ENCODE data around the gene ENG.

The ENG gene

DNA sequence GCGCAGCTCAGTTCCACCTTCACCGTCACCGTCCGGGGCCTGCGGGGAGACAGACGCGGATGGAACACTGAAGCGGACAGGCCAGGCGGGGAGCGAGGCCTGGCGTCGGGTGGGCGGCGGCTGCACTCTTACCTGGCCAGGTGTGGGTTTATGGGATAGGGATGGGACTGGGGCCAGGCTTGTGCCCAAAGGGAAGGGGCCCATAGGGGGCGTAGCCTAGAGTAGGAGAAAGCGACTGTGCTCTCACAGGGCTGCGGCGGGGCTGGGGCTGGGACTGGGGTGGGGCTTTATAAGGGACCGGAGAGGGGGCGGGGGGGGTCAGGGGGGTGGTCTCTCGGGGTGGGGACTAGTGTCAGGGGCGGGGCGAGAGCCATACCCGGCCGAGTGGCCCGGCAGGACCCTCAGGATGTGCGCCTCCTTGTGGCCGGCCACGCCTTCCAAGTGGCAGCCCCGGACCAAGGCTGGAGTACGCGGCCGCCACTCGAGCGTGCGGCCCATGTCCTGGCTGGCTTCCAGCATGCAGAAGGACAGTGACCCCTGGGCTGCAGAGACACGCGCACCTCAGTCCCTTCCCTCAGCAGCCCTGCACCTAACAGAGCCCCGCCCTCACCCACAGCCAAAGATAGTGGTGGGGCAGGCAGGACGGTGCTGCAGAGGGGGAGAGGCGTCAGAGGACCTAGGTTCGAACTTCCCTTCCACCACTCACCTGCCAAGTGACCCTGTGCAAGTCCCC, 29.0 kb downstream of the ENG start:
- no peak for DNase-seq
- in situ Hi-C loops (cut with MboI; ENCODE audit: low pct_unique_long_range_greater_than_20kb, low sequenced_read_pairs): no loop called here

DNA sequence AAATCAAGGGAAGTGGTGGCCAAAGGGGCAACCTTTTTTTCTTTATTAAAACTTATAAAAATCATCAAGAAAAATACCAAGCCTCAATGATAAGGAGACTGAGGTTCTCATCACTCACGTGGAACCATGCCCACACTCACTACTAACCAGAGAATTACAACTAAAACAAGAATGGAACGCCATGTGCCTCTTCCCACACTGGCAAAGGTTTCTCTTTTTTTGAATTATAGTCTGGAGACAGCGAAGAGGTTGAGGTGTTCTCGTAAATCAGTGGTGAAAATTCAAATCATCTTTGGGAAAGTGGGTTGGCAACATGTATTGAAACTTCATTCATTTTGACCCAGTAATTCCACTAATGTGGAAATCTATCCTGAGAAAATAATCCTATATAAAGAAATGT, 32.4 kb downstream of the ENG start:
- in situ Hi-C loops (cut with MboI; ENCODE audit: low pct_unique_long_range_greater_than_20kb, low sequenced_read_pairs): no loop called here
- no peak for DNase-seq

DNA sequence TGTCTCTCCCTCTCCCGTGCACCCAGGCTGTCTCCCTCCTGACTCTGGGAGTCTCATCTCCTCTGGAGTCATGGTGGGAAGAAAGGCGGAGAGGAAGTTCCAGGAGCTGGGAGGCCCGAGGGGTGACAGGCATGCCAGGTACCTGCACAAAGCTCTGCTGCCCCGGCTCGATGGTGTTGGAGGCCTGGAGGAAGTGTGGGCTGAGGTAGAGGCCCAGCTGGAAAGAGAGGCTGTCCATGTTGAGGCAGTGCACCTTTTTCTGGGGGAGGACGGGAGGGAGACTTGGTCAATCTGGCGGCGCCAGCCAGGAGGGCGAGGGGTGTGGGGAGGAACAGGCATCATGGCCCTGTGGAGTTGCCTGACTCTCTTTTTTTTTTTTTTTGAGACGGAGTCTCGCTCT, 35.9 kb downstream of the ENG start:
- in situ Hi-C loops (cut with MboI; ENCODE audit: low pct_unique_long_range_greater_than_20kb, low sequenced_read_pairs): no loop called here

DNA sequence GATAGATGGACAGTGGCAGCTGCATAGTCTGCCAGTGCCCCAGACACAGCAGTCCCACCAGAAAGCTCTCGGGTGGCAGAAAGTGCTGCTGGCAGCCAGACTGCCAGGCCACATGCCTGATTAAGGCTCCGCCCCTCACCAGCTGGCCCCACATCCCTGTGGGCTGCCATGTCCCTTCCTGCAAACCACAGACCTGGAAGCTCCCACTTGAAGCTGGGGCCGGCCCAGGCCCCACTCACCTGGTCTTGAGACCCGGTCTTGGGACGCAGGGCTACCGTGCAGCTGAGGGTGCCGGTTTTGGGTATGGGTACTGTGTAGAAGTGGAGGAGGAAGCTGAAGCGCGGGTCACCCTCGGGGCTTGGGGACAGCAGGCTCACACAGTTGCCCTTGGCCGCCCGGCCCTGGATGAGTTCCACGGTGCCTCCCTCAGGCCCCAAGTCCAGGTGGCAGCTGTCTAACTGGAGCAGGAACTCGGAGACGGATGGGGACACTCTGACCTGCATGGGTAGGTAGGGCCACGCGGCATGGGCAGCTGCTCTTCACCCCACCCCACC, 36.5 kb downstream of the ENG start:
- no peak for DNase-seq
- in situ Hi-C loops (cut with MboI; ENCODE audit: low pct_unique_long_range_greater_than_20kb, low sequenced_read_pairs): no loop called here

More for the DNA sequence above, 35.9 kb downstream of the ENG start:
- no peak for DNase-seq

DNA sequence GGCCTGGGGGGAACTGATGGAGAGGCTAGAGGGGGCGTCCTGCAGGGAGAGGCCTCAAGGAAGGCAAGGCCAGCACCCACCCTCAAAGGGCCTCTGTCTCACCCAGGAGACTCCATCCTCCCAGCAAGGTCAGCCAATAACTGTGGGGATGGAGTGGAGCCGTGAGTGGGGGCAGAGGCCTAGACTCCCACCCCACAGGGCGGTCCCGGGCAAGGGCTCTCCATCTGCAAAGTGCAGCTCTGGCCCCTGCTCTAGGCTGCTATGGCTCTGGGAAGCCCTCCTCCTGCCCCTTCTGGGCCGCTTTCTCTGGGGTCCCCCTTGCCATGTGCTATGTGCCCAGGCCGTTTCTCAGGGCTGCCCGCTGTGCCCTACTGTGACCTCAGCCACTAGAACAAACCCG, 37.7 kb downstream of the ENG start:
- in situ Hi-C loops (cut with MboI; ENCODE audit: low pct_unique_long_range_greater_than_20kb, low sequenced_read_pairs): no loop called here
- DNase-seq: no peak

DNA sequence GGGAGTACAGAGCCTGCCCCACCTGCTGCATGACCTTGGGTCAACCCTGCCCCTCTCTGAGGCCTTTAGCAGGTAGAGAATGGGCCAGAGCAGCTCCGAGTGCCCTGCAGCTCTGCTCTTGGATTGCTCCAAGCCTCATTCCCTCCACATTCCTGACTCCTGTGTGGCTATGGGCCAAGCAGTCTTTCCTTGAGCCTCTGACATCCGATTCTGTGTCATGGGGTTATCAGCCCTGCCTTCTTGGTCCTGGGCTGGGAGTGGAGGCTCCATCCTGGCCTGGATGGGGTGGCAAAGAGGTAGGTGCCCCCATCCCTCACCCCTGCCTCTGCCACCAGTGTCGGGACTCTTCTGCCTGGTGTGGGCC, 38.1 kb downstream of the ENG start:
- in situ Hi-C loops (cut with MboI; ENCODE audit: low pct_unique_long_range_greater_than_20kb, low sequenced_read_pairs): no loop called here
- no peak for DNase-seq

DNA sequence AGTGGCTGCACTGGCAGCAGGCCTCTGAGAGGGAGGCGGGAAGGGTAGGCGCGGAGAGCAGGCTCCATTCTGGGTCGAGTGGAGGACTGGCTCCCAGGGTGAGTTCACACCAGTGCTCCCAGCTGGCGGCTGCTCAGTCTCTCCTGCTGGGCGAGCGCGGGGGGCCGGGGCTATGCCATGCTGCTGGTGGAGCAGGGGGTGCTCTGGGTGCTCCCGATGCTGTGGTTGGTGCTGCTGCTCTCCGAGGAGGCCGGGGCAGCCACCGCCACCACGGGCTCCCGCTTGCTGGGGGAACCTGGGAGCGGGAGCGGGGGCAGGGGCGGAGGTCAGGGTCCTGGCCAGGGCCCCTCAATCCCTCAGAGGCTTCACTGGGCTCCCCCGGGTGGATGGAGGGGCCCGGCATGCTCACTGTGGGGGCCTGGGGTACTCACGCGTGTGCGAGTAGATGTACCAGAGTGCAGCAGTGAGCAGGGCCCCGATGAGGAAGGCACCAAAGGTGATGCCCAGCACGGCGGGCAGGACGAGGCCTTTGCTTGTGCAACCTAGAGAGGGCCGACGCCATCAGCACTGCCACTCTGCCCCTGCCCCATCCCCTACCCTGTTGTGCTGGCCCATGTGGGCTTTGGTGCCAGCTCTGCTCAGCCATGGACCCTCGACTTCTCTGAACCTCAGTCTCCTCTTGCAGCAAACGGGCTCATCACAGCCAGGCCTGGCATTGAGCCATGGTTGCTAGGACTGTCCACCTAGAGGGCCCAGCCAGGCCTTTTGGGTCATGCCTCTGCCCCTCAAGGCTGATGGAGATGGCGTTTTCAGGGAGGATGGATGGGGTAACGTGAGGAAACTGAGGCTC, 38.7 kb downstream of the ENG start:
- DNase-seq: no peak
- in situ Hi-C loops (cut with MboI; ENCODE audit: low pct_unique_long_range_greater_than_20kb, low sequenced_read_pairs): no loop called here

DNA sequence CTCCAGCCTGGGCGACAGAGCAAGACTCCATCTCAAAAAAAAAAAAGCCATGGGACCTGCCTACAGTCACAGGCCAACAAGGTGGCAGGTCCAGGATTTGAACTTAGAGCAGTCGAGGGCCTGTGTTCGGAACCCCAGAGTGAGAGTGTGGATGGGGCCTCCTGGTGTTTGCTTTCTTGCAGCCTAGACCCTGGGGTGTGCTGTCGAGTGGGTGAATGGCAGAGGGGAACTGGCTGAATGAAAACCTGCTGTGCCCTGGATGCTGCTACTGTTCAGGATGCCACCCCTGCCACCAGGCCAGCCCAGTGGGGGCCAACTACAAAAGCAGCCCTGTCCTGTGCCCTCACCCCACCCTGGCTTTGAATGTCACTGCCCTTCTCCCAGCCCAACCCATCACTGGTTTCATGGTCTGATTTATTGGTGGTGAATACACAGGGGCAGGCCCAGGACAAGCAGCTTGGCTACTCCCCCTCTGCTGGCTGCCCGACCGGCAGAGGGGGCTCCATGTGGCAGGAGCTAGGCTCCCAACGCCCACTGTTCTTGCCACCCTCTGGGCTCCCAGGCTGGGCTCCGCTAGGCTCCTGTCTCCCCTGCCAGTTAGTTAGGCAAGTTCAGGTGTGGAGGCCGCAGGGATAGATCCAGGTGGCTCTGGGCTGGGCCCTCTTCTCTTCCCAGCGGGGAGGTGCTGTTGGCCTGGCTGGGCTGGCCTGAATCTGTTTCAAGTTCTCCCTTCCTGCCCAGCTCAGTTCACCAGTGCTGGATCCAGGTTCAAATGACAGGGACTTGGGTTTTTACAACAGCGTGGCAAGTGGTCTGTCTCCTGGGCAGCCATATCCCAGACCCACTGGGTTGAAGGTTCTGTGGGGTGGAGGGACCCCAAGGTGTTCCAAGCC, 39.6 kb downstream of the ENG start:
- in situ Hi-C loops (cut with MboI; ENCODE audit: low pct_unique_long_range_greater_than_20kb, low sequenced_read_pairs): no loop called here
- DNase-seq: no peak

DNA sequence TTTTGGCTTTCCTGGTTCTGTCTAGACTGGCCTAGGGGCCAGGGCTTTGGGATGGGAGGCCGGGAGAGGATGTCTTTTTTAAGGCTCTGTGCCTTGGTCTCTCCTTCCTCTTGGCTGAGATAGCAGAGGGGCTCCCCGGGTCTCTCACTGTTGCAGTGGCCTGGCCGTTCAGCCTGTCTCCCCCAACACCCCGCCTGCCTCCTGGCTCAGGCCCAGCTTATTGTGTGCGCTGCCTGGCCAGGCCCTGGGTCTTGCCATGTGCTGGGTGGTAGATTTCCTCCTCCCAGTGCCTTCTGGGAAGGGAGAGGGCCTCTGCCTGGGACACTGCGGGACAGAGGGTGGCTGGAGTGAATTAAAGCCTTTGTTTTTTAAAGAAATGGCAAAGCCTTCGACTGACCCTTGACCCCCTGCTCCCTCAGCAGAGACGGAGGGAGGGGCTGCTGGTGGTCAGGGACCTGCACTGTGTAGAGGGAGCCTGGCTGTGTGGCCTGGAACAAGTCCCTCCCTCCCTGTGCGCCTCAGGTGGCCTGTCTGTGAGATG, 40.7 kb downstream of the ENG start:
- DNase-seq: no peak
- in situ Hi-C loops (cut with MboI; ENCODE audit: low pct_unique_long_range_greater_than_20kb, low sequenced_read_pairs): no loop called here

DNA sequence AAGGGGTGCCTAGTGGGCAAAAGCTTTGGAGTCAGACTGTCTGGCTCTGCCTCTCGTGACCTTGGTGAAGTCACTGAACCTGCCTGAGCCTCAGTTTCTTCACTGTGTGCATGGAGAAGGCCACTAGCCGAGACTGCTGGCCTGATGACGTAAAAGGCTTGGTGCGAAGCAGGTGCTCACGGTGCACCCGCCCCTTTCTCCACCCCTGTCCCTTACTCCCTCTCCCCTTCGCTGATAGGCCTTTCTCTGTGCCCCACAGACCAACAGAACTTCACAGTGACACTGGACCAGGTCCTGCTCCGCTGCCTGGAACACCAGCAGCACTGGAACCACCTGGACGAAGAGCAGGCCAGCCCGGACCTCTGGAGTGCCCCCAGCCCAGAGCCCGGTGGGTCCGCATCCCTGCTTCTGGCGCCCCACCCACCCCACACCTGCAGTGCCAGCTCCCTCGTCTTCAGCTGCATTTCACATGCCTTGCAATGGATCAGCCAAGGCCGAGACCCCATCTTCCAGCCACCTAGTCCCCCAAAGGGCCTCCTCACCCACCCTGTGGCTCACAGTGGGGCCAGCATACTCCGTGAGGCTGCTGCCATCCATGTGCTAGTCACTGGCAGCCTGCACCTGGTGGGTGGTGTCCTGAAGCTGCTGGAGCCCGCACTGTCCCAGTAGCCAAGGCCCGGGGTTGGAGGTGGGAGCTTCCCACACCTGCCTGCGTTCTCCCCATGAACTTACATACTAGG, 41.4 kb downstream of the ENG start:
- DNase-seq: no peak
- in situ Hi-C loops (cut with MboI; ENCODE audit: low pct_unique_long_range_greater_than_20kb, low sequenced_read_pairs): no loop called here

DNA sequence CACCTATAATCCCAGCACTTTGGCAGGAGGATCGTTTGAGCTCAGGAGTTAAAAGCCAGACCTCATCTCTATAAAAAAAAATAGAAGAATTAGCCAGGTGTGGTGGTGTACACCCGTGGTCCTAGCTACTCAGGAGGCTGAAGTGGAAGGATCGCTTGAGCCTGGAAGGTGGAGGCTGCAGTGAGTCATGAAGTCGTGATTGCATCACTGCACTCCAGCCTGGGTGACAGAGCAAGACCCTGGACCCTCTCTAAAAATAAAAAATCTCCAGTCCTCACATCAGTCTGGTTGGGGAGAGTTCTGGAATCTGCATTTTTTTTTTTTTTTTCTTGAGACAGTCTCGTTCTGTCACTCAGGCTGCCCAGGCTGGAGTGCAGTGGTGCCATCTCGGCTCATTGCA, 42.4 kb downstream of the ENG start:
- DNase-seq: no peak
- in situ Hi-C loops (cut with MboI; ENCODE audit: low pct_unique_long_range_greater_than_20kb, low sequenced_read_pairs): no loop called here

DNA sequence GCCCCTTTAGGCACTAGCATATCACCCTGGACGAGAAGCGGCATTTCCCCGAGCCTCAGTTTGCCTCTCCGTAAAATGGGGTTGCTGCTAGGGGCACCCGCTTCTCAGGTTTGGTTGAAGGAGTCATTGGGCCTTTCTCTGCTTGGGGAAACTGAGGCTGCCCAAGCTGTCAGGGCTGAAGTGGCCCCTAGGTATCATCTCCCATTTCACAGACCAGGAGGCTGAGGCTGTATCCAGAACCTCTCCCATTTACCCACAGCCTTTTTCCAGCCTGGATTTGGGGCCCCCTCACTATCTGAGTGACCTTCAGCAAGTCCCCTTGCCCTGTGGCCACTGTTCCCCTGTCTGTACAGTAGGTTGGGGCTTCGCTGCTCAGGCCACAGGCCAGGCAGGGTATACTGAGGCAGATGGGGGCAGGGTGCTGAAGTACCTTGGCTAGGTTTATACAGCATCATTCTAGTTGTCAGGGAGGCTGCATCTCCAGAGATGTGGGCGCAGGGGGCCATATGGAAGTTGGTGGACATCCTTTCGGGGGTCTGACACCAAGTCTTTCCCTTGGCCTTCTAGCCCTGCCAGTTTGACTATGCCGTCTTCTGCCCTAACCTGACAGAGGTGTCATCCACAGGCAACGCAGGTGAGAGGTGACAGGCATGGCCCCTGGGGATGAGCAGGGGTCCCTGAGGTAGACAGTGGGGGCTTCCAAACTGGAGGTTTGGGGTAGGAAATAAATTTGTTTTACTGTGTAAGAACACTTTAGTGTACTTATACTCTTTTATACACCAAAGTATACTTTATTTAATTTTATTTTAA, 43.9 kb downstream of the ENG start:
- no peak for DNase-seq
- in situ Hi-C loops (cut with MboI; ENCODE audit: low pct_unique_long_range_greater_than_20kb, low sequenced_read_pairs): no loop called here

DNA sequence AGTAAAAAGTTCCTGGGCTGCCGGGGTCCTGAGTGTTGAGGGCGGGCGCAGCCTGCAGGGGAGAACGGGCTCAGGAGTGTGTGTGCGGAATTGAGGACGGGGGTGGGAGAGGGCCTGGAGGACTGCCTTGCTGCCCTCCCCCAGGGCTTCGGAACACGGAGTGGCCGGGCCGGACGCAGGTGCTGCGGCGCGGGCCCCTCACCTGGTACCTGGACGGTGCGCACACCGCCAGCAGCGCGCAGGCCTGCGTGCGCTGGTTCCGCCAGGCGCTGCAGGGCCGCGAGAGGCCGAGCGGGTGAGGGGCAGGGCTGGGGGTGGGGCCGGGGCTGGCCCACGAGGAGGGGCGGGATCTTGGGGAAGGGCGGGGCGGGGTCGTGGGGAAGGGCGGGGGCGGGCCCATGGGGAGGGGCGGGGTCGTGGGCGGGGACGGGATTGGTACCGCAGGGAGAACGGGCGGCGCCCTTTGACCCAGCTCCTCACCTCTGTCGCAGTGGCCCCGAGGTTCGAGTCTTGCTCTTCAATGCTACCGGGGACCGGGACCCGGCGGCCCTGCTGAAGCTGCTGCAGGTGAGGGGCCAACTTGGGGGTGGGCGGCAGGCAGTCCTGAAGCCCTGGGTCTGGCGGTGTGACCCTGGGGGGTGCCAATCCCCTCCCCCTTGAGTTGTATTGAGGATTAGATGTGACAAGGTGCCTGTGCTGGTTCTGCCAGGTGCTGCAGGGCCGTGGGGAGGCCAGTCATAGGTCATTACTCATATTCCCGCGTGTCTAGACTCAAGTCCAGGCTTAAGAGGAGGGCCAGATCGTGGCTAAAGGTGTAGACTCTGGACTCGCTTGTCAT, 44.7 kb downstream of the ENG start:
- in situ Hi-C loops (cut with MboI; ENCODE audit: low pct_unique_long_range_greater_than_20kb, low sequenced_read_pairs): no loop called here
- no peak for DNase-seq

DNA sequence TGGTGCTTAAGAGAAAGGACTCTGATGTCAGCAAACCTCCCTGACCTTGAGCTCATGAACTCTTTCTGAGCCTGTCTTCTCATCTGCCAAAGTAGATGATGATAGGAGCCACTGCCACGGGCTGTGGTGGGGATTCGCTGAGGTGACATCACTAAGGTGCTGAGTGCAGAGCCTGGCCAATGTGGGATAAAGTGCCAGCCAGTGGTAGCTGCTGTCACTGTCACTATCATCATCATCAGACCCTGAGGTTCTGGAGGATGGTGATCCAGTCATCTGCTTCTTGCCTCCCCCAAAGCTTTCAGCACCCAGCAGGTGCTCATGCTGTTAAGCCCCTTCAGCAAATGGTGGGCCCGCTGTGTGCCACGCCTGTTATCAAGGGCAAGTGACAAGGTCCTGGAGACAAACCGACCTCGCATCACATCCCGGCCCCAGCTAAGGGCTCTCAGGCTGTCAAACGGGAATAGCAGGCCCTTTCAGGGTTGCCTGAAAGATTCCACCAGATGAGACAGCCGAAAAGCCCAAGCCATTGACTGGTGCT, 45.4 kb downstream of the ENG start:
- in situ Hi-C loops (cut with MboI; ENCODE audit: low pct_unique_long_range_greater_than_20kb, low sequenced_read_pairs): no loop called here
- DNase-seq: no peak

DNA sequence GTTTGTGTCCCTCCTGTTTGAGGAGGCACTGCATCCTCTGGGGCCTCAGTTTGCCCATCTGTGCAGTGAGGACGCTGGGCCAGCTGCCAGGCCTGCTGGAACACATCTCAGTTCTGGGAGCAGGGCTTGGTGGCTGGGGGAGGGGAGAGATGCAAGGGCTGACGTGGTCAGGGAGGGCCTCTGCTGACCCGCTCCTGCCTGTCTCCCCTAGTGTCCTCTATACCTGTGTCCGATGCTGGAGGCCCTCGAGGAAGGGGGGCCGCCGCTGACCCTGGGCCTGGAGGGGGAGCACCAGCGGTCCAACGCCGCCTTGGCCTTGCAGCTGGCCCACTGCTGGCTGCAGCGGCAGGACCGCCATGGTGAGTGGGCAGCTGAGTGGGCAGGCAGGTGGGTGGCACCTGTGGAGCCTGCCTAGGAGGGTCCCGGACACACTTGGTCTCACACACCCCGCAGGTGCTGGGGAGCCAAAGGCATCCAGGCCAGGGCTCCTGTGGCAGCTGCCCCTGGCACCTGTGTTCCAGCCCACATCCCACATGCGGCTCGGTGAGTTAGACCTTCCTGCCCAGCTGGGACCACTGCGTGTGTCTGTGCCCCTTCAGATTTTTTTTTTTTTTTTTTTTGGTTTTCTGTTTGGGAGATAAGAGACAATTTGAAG, 46.0 kb downstream of the ENG start:
- no peak for DNase-seq

DNA sequence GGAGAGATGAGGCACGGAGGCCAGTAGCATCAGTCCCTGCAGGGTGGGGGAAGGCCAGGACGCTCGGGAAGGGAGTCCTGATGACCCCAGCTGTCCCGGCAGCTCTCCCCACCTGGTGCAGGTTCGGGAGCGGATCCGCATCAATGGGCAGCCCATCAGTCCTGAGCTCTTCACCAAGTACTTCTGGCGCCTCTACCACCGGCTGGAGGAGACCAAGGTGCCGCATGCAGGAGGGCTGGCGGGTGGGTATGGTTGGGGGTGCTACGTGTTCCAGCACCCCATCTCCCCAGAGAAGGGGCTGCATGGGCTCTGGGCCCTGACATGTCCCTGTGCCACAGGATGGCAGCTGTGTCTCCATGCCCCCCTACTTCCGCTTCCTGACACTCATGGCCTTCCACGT, 47.6 kb downstream of the ENG start:
- no peak for DNase-seq
- in situ Hi-C loops (cut with MboI; ENCODE audit: low pct_unique_long_range_greater_than_20kb, low sequenced_read_pairs): no loop called here

More for the DNA sequence above, 46.0 kb downstream of the ENG start:
- in situ Hi-C loops (cut with MboI; ENCODE audit: low pct_unique_long_range_greater_than_20kb, low sequenced_read_pairs): no loop called here
